Stomach smooth muscle (tissue), 2 donors: ENCODE measurements around the gene ZNF618.

Experiments
- H3K27ac ChIP-seq: one replicate; pipeline ENCODE4 v1.7.0; 2013; ENCODE audit warnings: mild to moderate bottlenecking, low read length, inconsistent platforms
- H3K27me3 ChIP-seq, 2 donors: one replicate each; pipeline ENCODE4 v1.7.0; 2013; ENCODE audit warnings: low read length in 2 of 2; ENCODE audit not compliant: insufficient read depth in 2 of 2, control insufficient read depth in 1 of 2
- H3K36me3 ChIP-seq, 2 donors: one replicate each; pipeline ENCODE4 v1.7.0; 2013; ENCODE audit warnings: low read length in 2 of 2; ENCODE audit not compliant: control insufficient read depth in 2 of 2, insufficient read depth in 2 of 2
- H3K4me1 ChIP-seq: one replicate; pipeline ENCODE4 v1.7.0; 2013; ENCODE audit warnings: low read length; ENCODE audit not compliant: control insufficient read depth, insufficient read depth
- H3K4me3 ChIP-seq, 2 donors: one replicate each; pipeline ENCODE4 v1.7.0; 2013; ENCODE audit warnings: low read length in 2 of 2
- H3K9ac ChIP-seq, 2 donors: one replicate each; pipeline ENCODE4 v1.7.0; 2013; ENCODE audit warnings: low read length in 2 of 2, mild to moderate bottlenecking in 1 of 2
- H3K9me3 ChIP-seq, 2 donors: one replicate each; pipeline ENCODE4 v1.7.0; 2013; ENCODE audit warnings: low read length in 2 of 2; ENCODE audit not compliant: control insufficient read depth in 2 of 2
- donor health status: healthy.
- donor health status: Pancreatic carcinoma.

ZNF618 gene

DNA sequence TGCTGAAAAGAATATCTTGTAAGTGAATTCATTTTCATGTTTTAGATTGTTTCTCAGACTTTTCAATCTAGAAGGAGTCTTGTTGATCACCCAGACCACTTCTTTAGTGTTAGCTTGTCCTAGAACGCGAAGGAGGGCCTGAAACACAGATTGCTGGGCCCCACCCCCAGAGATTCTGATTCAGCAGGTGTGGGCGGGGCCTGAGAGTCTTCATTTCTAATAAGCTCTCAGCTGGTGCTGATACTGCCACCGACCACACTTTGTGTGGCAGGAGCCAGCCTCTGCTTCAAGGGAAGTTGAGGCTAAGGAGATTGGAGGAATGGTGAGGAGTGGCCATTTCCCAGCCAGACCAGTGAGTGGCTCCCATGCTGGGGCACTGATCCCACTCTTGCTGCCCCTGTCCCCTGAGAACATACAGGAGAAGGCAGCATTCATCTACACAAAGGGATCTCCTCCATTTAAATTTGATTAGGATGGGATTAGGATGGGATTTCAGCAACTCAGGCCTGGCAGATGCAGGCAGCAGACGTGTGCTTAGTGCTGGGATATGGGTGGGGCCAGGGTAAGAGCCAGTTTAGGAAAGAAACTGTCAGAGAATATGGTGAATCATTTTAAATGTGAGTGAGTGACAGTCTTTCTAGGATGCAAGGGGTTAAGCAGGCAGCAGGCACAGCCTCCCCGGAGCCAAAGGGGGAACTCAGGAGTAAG, 35.9 kb downstream of the ZNF618 start:
- no peak overlapping the region for H3K27ac ChIP-seq
- H3K9me3 ChIP-seq, result no peaks in the 10 kb centered on the region
- no peaks in the 10 kb centered on the region for H3K27me3 ChIP-seq
- H3K4me1 ChIP-seq, result peaks cover 10% of the 10 kb centered on the region
- H3K36me3 ChIP-seq, result no peaks in the 10 kb centered on the region
- no peak overlapping the region for H3K9ac ChIP-seq
- H3K4me3 ChIP-seq, result no peak overlapping the region

DNA sequence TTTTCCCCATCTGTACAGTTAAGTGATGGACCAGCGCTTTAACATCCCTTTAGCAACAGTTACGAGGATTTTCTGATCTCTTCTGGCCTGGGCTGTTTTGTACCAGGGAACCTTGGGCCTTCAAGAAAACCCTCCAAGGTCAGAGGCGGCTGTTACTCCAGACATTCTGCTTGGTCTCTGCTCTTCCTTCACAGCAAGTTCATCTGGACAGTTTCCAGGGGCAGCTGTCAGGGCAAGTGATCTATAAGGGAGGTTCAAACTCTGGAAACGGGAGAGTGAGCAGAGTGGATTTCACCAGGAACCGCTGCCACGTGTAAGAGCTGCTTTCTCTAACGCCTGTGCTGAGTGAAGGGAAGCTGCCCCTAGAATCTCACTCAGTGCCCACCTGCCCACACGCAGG, 36.7 kb downstream of the ZNF618 start:
- Histone ChIP-seq H3K27me3 (no peaks in the 10 kb centered on the region), H3K9me3 (no peaks in the 10 kb centered on the region), H3K36me3 (no peaks in the 10 kb centered on the region), H3K4me3 (no peak overlapping the region), H3K27ac (no peak overlapping the region), H3K4me1 (peaks cover 10% of the 10 kb centered on the region), H3K9ac (no peak overlapping the region)

DNA sequence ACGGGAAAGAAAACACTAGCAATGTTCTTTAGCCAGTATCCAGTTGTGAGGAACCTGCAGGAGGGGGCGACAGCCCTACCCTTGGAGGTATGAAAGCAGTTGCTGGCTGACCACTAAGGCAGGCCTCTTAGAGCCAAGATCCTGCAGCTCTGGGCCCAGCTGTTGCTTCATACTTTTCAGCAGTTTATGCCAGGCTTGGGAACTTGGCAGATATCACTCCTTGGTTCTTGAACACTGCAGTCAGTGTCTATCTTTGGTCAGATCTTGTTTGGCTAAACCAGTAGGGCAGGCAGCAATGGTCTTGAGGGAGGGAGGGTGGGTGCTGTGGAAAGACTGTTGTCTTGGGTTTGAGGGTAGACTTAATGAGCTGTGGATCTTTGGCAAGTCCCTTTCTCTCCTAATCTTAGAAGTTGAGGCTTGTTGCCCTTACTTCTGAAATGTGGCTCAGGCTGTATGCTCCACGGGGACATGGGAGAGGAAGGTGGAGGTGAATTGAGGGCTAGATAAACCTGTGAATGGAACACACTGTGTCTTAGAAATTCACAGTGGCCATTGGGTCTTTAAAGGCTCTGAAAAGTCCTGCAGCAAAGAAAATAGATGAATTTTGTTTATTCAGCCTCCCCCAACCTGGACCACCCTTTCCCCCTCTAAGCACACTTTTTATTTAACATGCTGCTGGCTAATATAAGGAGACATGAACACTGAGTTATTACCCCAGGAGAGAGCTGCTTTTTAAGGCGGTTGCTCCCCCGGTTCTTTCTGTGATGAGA, 37.5 kb downstream of the ZNF618 start:
- H3K27ac ChIP-seq, result no peak overlapping the region
- no peaks in the 10 kb centered on the region for H3K36me3 ChIP-seq
- H3K27me3 ChIP-seq, result no peaks in the 10 kb centered on the region
- peaks cover 10% of the 10 kb centered on the region for H3K4me1 ChIP-seq
- no peak overlapping the region for H3K9ac ChIP-seq
- H3K4me3 ChIP-seq, result no peak overlapping the region
- H3K9me3 ChIP-seq, result no peaks in the 10 kb centered on the region

DNA sequence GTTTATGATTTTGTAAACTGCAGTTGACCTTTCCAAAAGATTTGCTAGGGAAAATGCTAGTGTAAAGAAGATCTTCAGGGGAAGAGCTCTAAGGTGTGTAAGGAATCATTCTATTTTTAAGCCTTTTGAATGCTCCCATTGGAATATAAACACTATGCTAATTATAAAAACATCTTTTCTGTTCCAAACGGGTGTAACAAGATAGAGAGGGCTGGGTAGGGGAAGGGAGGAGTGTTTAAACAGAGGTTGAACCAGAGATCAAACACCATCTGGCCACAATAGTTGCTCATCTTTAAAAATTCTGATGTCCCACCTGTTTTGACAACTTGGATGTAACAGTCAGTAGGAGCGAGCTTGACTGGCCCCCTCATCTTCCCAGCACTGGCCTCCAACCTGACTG, 38.4 kb downstream of the ZNF618 start:
- Histone ChIP-seq H3K9ac (no peak overlapping the region), H3K4me1 (peaks cover 10% of the 10 kb centered on the region), H3K4me3 (no peak overlapping the region), H3K36me3 (no peaks in the 10 kb centered on the region), H3K9me3 (no peaks in the 10 kb centered on the region), H3K27me3 (no peaks in the 10 kb centered on the region), H3K27ac (no peak overlapping the region)

DNA sequence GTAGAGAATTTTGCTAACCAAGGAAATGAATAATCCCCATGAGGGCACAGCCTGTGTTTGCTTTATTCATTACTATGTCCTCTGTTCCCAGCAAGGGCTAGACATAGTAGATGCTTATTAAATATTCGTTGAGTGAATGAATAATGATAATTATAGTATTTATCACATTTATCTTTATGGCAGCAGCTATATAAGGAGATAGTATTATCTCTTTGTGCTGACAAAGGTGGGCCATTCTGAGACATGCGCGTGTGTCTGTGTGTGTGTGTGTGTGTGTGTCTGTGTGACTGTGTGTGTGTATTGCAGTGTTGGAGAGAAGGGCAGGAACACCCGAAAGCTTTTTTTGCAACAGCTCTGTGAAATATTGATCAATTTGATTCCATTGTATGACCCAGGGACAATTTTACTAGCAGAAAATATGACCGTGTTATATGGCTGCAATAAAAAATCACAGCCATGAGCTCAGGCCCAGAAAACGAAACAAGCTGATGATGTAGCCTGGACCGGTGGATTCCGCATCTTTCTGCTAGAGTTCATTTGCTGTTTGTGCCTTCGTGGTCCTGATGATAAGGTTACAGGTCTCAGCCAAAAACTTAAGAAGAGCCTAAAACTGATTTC, 39.8 kb downstream of the ZNF618 start:
- Histone ChIP-seq H3K9ac (no peak overlapping the region), H3K27ac (no peak overlapping the region), H3K27me3 (no peaks in the 10 kb centered on the region), H3K36me3 (no peaks in the 10 kb centered on the region), H3K9me3 (no peaks in the 10 kb centered on the region), H3K4me1 (peaks cover 10% of the 10 kb centered on the region), H3K4me3 (no peak overlapping the region)

DNA sequence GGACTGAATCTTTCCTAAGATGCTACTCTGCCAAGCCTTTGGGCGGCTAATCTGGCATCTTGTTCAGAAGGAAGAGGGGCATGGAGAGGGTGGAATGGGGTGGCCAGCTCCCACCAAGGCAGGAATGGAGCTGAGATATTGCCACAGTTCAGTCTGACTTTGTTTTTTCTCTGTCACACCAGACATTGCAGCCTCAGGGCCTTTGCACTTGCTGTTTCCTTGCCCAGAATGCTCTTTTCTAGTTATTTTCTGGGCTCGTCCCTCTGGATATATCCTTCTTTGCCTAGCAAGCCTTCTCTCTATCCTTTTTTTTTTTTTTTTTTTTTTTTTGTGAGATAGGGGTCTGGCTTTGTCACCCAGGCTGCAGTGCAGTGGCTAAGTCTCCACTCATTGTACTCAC, 40.8 kb downstream of the ZNF618 start:
- Histone ChIP-seq H3K27me3 (no peaks in the 10 kb centered on the region), H3K4me1 (peaks cover 10% of the 10 kb centered on the region), H3K9me3 (no peaks in the 10 kb centered on the region), H3K9ac (no peak overlapping the region), H3K36me3 (no peaks in the 10 kb centered on the region), H3K4me3 (no peak overlapping the region), H3K27ac (no peak overlapping the region)

DNA sequence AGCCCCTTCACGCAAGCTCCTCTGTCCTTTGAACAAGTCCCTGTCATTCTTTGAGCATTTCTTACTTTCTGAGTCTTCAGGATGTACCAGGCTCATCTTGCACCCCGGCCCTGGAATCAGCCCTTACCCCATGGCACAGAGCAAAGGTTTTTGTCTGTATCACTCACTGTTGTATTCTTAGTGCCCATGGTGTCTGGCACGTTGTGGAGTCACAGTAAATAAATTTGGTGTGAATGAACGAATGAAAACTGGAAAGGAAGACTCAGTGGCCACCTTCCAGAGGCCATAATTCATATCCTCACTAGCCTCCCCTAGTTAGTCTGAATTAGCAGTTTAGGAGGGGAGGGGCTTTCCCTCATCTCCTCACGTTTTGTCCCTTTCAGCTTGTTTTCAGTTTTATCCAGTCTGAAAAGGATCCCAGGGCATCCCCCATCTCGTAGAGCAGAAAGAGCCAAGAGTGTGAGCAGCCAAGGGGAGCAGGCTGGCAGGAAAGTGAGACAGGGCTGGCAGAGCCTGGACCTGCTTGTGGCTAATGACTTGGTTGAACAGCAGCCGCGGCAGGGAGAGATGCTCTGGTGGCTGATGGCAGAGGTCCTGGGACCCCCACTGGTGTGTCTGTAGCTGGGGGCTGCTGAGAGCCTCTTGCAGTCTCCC, 42.7 kb downstream of the ZNF618 start:
- Histone ChIP-seq H3K27me3 (no peaks in the 10 kb centered on the region), H3K27ac (no peak overlapping the region), H3K4me3 (no peak overlapping the region), H3K36me3 (no peaks in the 10 kb centered on the region), H3K9ac (no peak overlapping the region), H3K4me1 (no peaks in the 10 kb centered on the region), H3K9me3 (no peaks in the 10 kb centered on the region)

DNA sequence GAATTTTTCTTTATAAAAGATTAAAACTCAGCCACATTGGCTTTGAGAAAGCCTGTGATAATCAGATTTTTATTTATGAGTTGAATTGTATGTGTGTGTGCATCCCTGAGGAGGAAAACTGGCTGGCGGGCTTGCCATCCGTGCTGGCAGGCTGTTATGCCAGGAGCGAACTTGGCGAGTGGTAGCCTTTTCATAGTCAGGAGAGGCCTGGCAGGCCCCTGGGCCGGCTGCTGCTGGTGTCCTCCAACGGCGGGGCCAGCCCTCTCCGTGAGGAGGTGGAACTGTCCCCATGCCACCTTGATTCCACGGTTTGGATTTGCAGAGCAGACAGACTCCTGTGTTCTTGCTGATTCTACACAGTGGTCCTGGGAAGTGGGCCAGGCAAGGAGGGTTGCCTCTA, 43.3 kb downstream of the ZNF618 start:
- Histone ChIP-seq H3K4me1 (no peaks in the 10 kb centered on the region), H3K9me3 (no peaks in the 10 kb centered on the region), H3K27ac (no peak overlapping the region), H3K9ac (no peak overlapping the region), H3K36me3 (no peaks in the 10 kb centered on the region), H3K4me3 (no peak overlapping the region), H3K27me3 (no peaks in the 10 kb centered on the region)

DNA sequence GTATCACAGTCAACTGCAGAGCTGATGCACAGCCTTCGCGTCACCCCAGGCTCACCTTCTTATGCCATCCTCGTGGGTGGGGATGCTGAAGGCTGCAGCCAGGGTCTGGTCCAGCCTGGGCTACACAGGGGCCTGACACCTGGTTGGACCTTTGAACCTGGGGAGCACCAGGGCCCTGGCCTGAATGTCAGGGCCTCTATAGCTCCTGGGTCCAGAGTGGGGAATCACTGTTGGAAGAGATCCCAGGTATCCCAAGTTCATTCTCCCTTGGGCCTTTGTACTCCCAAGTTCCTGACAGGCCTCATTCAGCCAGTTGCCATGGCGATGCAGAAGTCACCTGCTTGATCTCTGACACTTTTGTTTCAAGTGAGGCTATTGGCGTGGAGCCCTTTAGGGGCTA, 43.8 kb downstream of the ZNF618 start:
- no peak overlapping the region for H3K4me3 ChIP-seq
- H3K36me3 ChIP-seq, result no peaks in the 10 kb centered on the region
- H3K27ac ChIP-seq, result no peak overlapping the region
- H3K27me3 ChIP-seq, result no peaks in the 10 kb centered on the region
- no peak overlapping the region for H3K9ac ChIP-seq
- no peaks in the 10 kb centered on the region for H3K4me1 ChIP-seq
- no peaks in the 10 kb centered on the region for H3K9me3 ChIP-seq

DNA sequence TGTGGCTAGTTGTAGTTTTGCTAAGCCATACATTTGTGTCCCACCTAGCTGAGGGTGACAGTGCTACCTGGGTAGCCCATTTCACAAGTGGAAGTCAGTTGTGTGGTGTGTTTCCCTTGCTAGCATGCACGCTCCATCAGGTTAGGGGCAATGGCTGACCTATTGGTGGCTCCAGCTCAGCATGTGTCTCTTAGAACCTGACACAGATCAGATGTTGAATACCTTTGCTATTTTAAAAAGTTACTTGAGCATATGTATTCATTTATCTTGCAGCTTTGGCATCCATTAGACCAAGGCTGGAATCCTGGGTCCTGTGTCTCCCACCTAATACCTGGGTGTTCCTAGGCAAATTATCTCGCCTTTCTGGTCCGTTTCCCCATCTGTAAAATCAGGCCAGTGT, 44.8 kb downstream of the ZNF618 start:
- H3K4me3 ChIP-seq, result no peak overlapping the region
- no peaks in the 10 kb centered on the region for H3K9me3 ChIP-seq
- H3K4me1 ChIP-seq, result no peaks in the 10 kb centered on the region
- no peaks in the 10 kb centered on the region for H3K36me3 ChIP-seq
- H3K27ac ChIP-seq, result no peak overlapping the region
- no peak overlapping the region for H3K9ac ChIP-seq
- no peaks in the 10 kb centered on the region for H3K27me3 ChIP-seq
